Measurements from ENCODE around the gene SLC1A3.

- TF ChIP-seq CTCF (conservative IDR thresholded peaks at IDR 0.05 in 1 of 2, IDR thresholded peaks at IDR 0.05 in 1 of 2; ENCODE audit: extremely low read depth in 1 of 2, insufficient read depth in 1 of 2, low read depth in 1 of 2, low read length in 2 of 2) (no peak), EZH2 (IDR thresholded peaks at IDR 0.05; ENCODE audit: borderline replicate concordance, low read length) (no peak)
These were observed 68.9 kb downstream of the SLC1A3 start for GRCh38 chr5:36675282-36675681.
